Right ventricle myocardium inferior (tissue), 1 donor: ENCODE data around the gene EPN3. TPM values are rescaled to one million over a fixed set of nuclear protein-coding genes. Genes with fewer than 3 reads are reported as not detected.

ENCODE experiments used
- ATAC-seq: fragments of 200-7000 bp; cut with Tn5 transposase; one replicate; pipeline ENCODE4 v1.9.1; 2020; ENCODE audit warnings: mild to moderate bottlenecking, moderate library complexity
- DNase-seq: peaks from one replicate; pipeline ENCODE4 v3.0.0; 2021; ENCODE audit errors: missing footprints
- intact Hi-C: fragments of 100-400 bp; cut with DNase I; formaldehyde crosslinking; loops from one replicate; pipeline ENCODE4 v1.11.0; 2022
- total RNA-seq: library from RNA; stranded (reverse); fragmentation: NEBNext Ultra II Directional; extraction: Animal tissue kit (Norgen Biotek cat#: 25700); gene quantifications from one replicate; pipeline ENCODE4 v1.2.1, GENCODE V29; 2021
- donor health status: DM: no; HTN: yes; CAD: no; lungs with severe emphysema.

Gene EPN3
- total RNA-seq, 1 donor from 2014 or later = 21.5 TPM

- intact Hi-C loops = no loop called here
- DNase-seq (no peak), ATAC-seq (no peak)
These were observed 26.0 kb downstream of the EPN3 start for GRCh38 chr17:50558581-50558940.

GRCh38 chr17:50558941-50559614, 26.5 kb downstream of the EPN3 start:
- intact Hi-C loops = no loop called here
- ATAC-seq (no peak), DNase-seq (no peak)

- intact Hi-C loops = no loop called here
- DNase-seq = no peak
- ATAC-seq = peak; percentile 37
These were observed 27.2 kb downstream of the EPN3 start for GRCh38 chr17:50559674-50560184.

- intact Hi-C loops = no loop called here
- peak; percentile 94 for ATAC-seq
These were observed 27.8 kb downstream of the EPN3 start, which contains the start of gene CACNA1G for GRCh38 chr17:50560185-50560824. CACNA1G (plus strand) TSS chr17:50560715; CDS start chr17:50561460, 745 bp downstream.

GRCh38 chr17:50560931-50561745, 28.6 kb downstream of the EPN3 start:
- intact Hi-C loops = no loop called here
- no peak for ATAC-seq
- no peak for DNase-seq

More at GRCh38 chr17:50560185-50560824, 27.8 kb downstream of the EPN3 start, which contains the start of gene CACNA1G:
- peak; percentile 92 for DNase-seq

- intact Hi-C loops = no loop called here
These were observed 29.2 kb downstream of the EPN3 start for GRCh38 chr17:50561746-50562141.

GRCh38 chr17:50562242-50563091, 29.9 kb downstream of the EPN3 start:
- intact Hi-C loops = no loop called here
- no peak for ATAC-seq

More at GRCh38 chr17:50561746-50562141, 29.2 kb downstream of the EPN3 start:
- no peak for ATAC-seq
- DNase-seq = no peak

GRCh38 chr17:50563092-50563511, 30.6 kb downstream of the EPN3 start:
- intact Hi-C loops = no loop called here
- ATAC-seq = no peak
- DNase-seq = no peak

More at GRCh38 chr17:50562242-50563091, 29.9 kb downstream of the EPN3 start:
- no peak for DNase-seq

GRCh38 chr17:50564916-50565315, 32.4 kb downstream of the EPN3 start:
- ATAC-seq = peak; percentile 55
- intact Hi-C loops = no loop called here
- DNase-seq = peak; percentile 84

GRCh38 chr17:50565402-50566350, 33.1 kb downstream of the EPN3 start:
- no peak for ATAC-seq
- intact Hi-C loops = no loop called here
- no peak for DNase-seq

- no peak for ATAC-seq
- intact Hi-C loops = no loop called here
- DNase-seq = no peak
These were observed 34.4 kb downstream of the EPN3 start for GRCh38 chr17:50566886-50567285.

- no peak for ATAC-seq
- no peak for DNase-seq
- intact Hi-C loops = no loop called here
These were observed 36.1 kb downstream of the EPN3 start for GRCh38 chr17:50568659-50569058.

- no peak for ATAC-seq
- DNase-seq = no peak
- intact Hi-C loops = no loop called here
These were observed 37.1 kb downstream of the EPN3 start for GRCh38 chr17:50569592-50569991.

GRCh38 chr17:50570032-50570431, 37.5 kb downstream of the EPN3 start:
- no peak for DNase-seq
- ATAC-seq = no peak
- intact Hi-C loops = no loop called here

GRCh38 chr17:50570528-50570927, 38.0 kb downstream of the EPN3 start:
- ATAC-seq = no peak
- intact Hi-C loops = no loop called here

GRCh38 chr17:50571681-50572080, 39.1 kb downstream of the EPN3 start:
- DNase-seq (no peak), ATAC-seq (no peak)
- intact Hi-C loops = no loop called here

More at GRCh38 chr17:50570528-50570927, 38.0 kb downstream of the EPN3 start:
- no peak for DNase-seq

GRCh38 chr17:50572541-50572940, 40.0 kb downstream of the EPN3 start:
- no peak for ATAC-seq
- intact Hi-C loops = no loop called here

More at GRCh38 chr17:50572541-50572940, 40.0 kb downstream of the EPN3 start:
- no peak for DNase-seq
